Middle frontal gyrus (tissue), 1 donor: ENCODE data around the gene PRG2.
"Not testable (repeated sequence)": the region's sequence is repeated elsewhere in the genome, so short reads cannot be mapped to it uniquely, and the experiment has no call there.

Experiments used
- DNase-seq: peaks from one replicate; pipeline ENCODE4 v3.0.0-alpha.2; 2015; ENCODE audit warnings: low spot score; ENCODE audit errors: extremely low spot score

The PRG2 gene

GRCh38 chr11:57421066-57421465 lies 30.6 kb upstream of the PRG2 start:
- DNase-seq = no peak

GRCh38 chr11:57419146-57419545 lies 28.7 kb upstream of the PRG2 start:
- DNase-seq = no peak

- no peak for DNase-seq
Observed at GRCh38 chr11:57418131-57418530, 27.7 kb upstream of the PRG2 start.

GRCh38 chr11:57417056-57417455 lies 26.6 kb upstream of the PRG2 start:
- DNase-seq = no peak

- no peak for DNase-seq
Observed at GRCh38 chr11:57416436-57416835, 26.0 kb upstream of the PRG2 start.

- no peak for DNase-seq
Observed at GRCh38 chr11:57414612-57415212, 24.3 kb upstream of the PRG2 start.

GRCh38 chr11:57413681-57414080 lies 23.2 kb upstream of the PRG2 start:
- no peak for DNase-seq

- no peak for DNase-seq
Observed at GRCh38 chr11:57410287-57410686, 19.8 kb upstream of the PRG2 start.

GRCh38 chr11:57409321-57410100 lies 19.1 kb upstream of the PRG2 start:
- DNase-seq = no peak

GRCh38 chr11:57408771-57409170 lies 18.3 kb upstream of the PRG2 start:
- DNase-seq = no peak

GRCh38 chr11:57407941-57408475 lies 17.6 kb upstream of the PRG2 start:
- no peak for DNase-seq

GRCh38 chr11:57407010-57407920 lies 16.8 kb upstream of the PRG2 start:
- DNase-seq = no peak

GRCh38 chr11:57406337-57406904 lies 16.0 kb upstream of the PRG2 start:
- DNase-seq = no peak

- no peak for DNase-seq
Observed at GRCh38 chr11:57405271-57405860, 14.9 kb upstream of the PRG2 start.

GRCh38 chr11:57403802-57404147 lies 13.3 kb upstream of the PRG2 start:
- DNase-seq = no peak

GRCh38 chr11:57403003-57403801 lies 12.8 kb upstream of the PRG2 start:
- DNase-seq = not testable (repeated sequence)

GRCh38 chr11:57402188-57403002 lies 11.9 kb upstream of the PRG2 start:
- DNase-seq = no peak

GRCh38 chr11:57399972-57400578 lies 9.6 kb upstream of the PRG2 start:
- no peak for DNase-seq

- DNase-seq = no peak
Observed at GRCh38 chr11:57399221-57399620, 8.8 kb upstream of the PRG2 start.
